ENCODE data around the gene USP17L17. TPM values are rescaled to one million over a fixed set of nuclear protein-coding genes. Genes with fewer than 3 reads are reported as not detected.
"Not testable (repeated sequence)": the region's sequence is repeated elsewhere in the genome, so short reads cannot be mapped to it uniquely, and the experiment has no call there.

Gene USP17L17
- total RNA-seq = not detected in 2 replicates
- not detected for polyA plus RNA-seq (2012)

DNA sequence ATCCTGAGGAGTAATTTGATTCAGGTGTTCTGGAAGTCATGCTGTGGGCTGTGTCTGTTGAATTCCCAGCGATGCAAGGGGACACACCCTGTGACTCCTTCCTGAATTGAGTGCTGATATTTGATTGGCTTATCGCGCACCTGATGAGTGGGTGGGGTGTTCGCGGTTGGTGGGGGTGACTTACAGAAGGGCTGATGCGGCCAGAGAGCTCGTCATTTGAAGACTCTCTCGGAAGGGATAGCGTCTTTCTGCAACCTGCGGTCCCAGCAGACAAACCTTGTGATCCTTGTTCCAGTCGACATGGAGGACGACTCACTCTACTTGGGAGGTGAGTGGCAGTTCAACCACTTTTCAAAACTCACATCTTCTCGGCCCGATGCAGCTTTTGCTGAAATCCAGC lies at the start of gene USP17L17:
USP17L17 (plus strand) TSS at position 301 of the 400 bp plus-strand sequence; CDS start at position 301, 0 bp downstream.
- DNase-seq (ENCODE audit: low read depth) = not testable (repeated sequence)

DNA sequence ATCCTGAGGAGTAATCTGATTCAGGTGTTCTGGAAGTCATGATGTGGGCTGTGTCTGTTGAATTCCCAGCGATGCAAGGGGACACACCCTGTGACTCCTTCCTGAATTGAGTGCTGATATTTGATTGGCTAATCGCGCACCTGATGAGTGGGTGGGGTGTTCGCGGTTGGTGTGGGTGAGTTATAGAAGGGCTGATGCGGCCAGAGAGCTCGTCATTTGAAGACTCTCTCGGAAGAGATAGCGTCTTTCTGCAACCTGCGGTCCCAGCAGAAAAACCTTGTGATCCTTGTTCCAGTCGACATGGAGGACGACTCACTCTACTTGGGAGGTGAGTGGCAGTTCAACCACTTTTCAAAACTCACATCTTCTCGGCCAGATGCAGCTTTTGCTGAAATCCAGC lies 33.3 kb upstream of the USP17L17 start, which contains the start of gene USP17L10:
USP17L10 (plus strand) TSS at position 301 of the 400 bp plus-strand sequence; CDS start at position 301, 0 bp downstream.
- DNase-seq (ENCODE audit: low read depth) = not testable (repeated sequence)

GRCh38 chr4:9214701-9215100 lies 29.0 kb upstream of the USP17L17 start:
- not testable (repeated sequence) for DNase-seq (ENCODE audit: low read depth)

DNA sequence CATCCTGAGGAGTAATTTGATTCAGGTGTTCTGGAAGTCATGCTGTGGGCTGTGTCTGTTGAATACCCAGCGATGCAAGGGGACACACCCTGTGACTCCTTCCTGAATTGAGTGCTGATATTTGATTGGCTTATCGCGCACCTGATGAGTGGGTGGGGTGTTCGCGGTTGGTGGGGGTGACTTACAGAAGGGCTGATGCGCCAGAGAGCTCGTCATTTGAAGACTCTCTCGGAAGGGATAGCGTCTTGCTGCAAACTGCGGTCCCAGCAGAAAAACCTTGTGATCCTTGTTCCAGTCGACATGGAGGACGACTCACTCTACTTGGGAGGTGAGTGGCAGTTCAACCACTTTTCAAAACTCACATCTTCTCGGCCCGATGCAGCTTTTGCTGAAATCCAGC lies 28.6 kb upstream of the USP17L17 start, which contains the start of gene USP17L11:
USP17L11 (plus strand) TSS at position 301 of the 400 bp plus-strand sequence; CDS start at position 301, 0 bp downstream.
- not testable (repeated sequence) for DNase-seq (ENCODE audit: low read depth)

- DNase-seq (ENCODE audit: low read depth) = not testable (repeated sequence)
Observed at GRCh38 chr4:9219852-9220251, 23.8 kb upstream of the USP17L17 start, which contains the start of gene USP17L12. USP17L12 (plus strand) TSS chr4:9220152; CDS start chr4:9220152, 0 bp downstream.

DNA sequence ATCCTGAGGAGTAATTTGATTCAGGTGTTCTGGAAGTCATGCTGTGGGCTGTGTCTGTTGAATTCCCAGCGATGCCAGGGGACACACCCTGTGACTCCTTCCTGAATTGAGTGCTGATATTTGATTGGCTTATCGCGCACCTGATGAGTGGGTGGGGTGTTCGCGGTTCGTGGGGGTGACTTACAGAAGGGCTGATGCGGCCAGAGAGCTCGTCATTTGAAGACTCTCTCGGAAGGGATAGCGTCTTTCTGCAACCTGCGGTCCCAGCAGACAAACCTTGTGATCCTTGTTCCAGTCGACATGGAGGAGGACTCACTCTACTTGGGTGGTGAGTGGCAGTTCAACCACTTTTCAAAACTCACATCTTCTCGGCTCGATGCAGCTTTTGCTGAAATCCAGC lies 19.1 kb upstream of the USP17L17 start, which contains the start of gene USP17L13:
USP17L13 (plus strand) TSS at position 301 of the 400 bp plus-strand sequence; CDS start at position 301, 0 bp downstream.
- not testable (repeated sequence) for DNase-seq (ENCODE audit: low read depth)

- not testable (repeated sequence) for DNase-seq (ENCODE audit: low read depth)
Observed at GRCh38 chr4:9230249-9230648, 13.4 kb upstream of the USP17L17 start.

DNA sequence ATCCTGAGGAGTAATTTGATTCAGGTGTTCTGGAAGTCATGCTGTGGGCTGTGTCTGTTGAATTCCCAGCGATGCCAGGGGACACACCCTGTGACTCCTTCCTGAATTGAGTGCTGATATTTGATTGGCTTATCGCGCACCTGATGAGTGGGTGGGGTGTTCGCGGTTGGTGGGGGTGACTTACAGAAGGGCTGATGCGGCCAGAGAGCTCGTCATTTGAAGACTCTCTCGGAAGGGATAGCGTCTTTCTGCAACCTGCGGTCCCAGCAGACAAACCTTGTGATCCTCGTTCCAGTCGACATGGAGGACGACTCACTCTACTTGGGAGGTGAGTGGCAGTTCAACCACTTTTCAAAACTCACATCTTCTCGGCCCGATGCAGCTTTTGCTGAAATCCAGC lies 9.6 kb upstream of the USP17L17 start, which contains the start of gene USP17L15:
USP17L15 (plus strand) TSS at position 301 of the 400 bp plus-strand sequence; CDS start at position 301, 0 bp downstream.
- not testable (repeated sequence) for DNase-seq (ENCODE audit: low read depth)

DNA sequence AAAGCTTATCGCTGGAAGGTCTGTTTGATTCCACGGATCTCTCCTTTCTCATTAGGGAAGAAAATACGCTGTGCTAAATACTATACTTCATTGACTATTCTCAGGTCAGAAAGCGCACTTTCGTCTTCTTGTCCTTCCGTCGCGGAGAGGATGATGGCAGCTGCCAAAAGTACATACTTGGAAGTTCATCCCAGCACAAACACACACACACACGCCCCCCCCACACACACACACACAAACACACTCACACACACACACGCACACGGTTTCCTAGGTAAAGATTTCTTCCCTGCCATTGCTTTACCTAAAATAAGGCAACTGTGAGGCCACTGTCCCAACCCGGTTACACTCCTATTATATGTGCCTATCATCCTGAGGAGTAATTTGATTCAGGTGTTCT lies 5.2 kb upstream of the USP17L17 start:
- not testable (repeated sequence) for DNase-seq (ENCODE audit: low read depth)

DNA sequence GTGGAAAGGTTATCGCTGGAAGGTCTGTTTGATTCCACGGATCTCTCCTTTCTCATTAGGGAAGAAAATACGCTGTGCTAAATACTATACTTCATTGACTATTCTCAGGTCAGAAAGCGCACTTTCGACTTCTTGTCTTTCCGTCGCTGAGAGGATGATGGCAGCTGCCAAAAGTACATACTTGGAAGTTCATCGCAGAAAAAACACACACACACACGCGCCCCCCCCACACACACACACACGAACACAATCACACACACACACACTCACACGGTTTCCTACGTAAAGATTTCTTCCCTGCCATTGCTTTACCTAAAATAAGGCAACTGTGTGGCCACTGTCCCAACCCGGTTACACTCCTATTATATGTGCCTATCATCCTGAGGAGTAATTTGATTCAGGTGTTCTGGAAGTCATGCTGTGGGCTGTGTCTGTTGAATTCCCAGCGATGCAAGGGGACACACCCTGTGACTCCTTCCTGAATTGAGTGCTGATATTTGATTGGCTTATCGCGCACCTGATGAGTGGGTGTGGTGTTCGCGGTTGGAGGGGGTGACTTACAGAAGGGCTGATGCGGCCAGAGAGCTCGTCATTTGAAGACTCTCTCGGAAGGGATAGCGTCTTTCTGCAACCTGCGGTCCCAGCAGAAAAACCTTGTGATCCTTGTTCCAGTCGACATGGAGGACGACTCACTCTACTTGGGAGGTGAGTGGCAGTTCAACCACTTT lies 4.4 kb downstream of the USP17L17 start, which contains the start of gene USP17L18:
USP17L18 (plus strand) TSS at position 678 of the 728 bp plus-strand sequence; CDS start at position 678, 0 bp downstream.
- DNase-seq (ENCODE audit: low read depth) = not testable (repeated sequence)

GRCh38 chr4:9253078-9253477 lies 9.4 kb downstream of the USP17L17 start, which contains the start of gene USP17L19:
USP17L19 (plus strand) TSS chr4:9253378; CDS start chr4:9253378, 0 bp downstream.
- DNase-seq (ENCODE audit: low read depth) = not testable (repeated sequence)

DNA sequence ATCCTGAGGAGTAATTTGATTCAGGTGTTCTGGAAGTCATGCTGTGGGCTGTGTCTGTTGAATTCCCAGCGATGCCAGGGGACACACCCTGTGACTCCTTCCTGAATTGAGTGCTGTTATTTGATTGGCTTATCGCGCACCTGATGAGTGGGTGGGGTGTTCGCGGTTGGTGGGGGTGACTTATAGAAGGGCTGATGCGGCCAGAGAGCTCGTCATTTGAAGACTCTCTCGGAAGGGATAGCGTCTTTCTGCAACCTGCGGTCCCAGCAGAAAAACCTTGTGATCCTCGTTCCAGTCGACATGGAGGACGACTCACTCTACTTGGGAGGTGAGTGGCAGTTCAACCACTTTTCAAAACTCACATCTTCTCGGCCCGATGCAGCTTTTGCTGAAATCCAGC lies 14.1 kb downstream of the USP17L17 start, which contains the start of gene USP17L20:
USP17L20 (plus strand) TSS at position 301 of the 400 bp plus-strand sequence; CDS start at position 301, 0 bp downstream.
- DNase-seq (ENCODE audit: low read depth) = not testable (repeated sequence)

GRCh38 chr4:9262572-9262971 lies 18.9 kb downstream of the USP17L17 start, which contains the start of gene USP17L21:
USP17L21 (plus strand) TSS chr4:9262872; CDS start chr4:9262872, 0 bp downstream.
- DNase-seq (ENCODE audit: low read depth) = not testable (repeated sequence)

GRCh38 chr4:9267319-9267718 lies 23.6 kb downstream of the USP17L17 start, which contains the start of gene USP17L22:
USP17L22 (plus strand) TSS chr4:9267619; CDS start chr4:9267619, 0 bp downstream.
- DNase-seq (ENCODE audit: low read depth) = not testable (repeated sequence)

GRCh38 chr4:9271719-9272118 lies 28.0 kb downstream of the USP17L17 start:
- DNase-seq (ENCODE audit: low read depth) = not testable (repeated sequence)

Other genes with a start within 250 kb of the USP17L17 start
- not detected in 2 replicates for gene FAM90A26, start 73.5 kb upstream of the USP17L17 start, total RNA-seq
- not detected in 2 replicates for gene USP17L10, start 33.2 kb upstream of the USP17L17 start, total RNA-seq
- not detected in 2 replicates for gene USP17L11, start 28.5 kb upstream of the USP17L17 start, total RNA-seq
- not detected in 2 replicates for gene USP17L12, start 23.7 kb upstream of the USP17L17 start, total RNA-seq
- gene USP17L13, start 19.0 kb upstream of the USP17L17 start, total RNA-seq = not detected in 2 replicates
- gene USP17L15, start 9.5 kb upstream of the USP17L17 start, total RNA-seq = not detected in 2 replicates
- not detected in 2 replicates for gene USP17L18, start 4.8 kb downstream of the USP17L17 start, total RNA-seq
- not detected in 2 replicates for gene USP17L19, start 9.5 kb downstream of the USP17L17 start, total RNA-seq
- gene USP17L20, start 14.2 kb downstream of the USP17L17 start, total RNA-seq = not detected in 2 replicates
- not detected in 2 replicates for gene USP17L21, start 19.0 kb downstream of the USP17L17 start, total RNA-seq
- gene USP17L22, start 23.7 kb downstream of the USP17L17 start, total RNA-seq = not detected in 2 replicates
- not detected in 2 replicates for gene USP17L24, start 81.3 kb downstream of the USP17L17 start, total RNA-seq
- gene USP17L25, start 86.0 kb downstream of the USP17L17 start, total RNA-seq = not detected in 2 replicates
- gene USP17L26, start 90.8 kb downstream of the USP17L17 start, total RNA-seq = not detected in 2 replicates
- gene USP17L5, start 95.5 kb downstream of the USP17L17 start, total RNA-seq = not detected in 2 replicates
- gene USP17L27, start 100.3 kb downstream of the USP17L17 start, total RNA-seq = not detected in 2 replicates
- gene USP17L28, start 105.0 kb downstream of the USP17L17 start, total RNA-seq = not detected in 2 replicates
- not detected in 2 replicates for gene USP17L29, start 109.8 kb downstream of the USP17L17 start, total RNA-seq
- gene USP17L30, start 119.2 kb downstream of the USP17L17 start, total RNA-seq = not detected in 2 replicates
- gene DEFB131A, start 200.5 kb downstream of the USP17L17 start, total RNA-seq = not detected in 2 replicates

Measured in myocyte (in vitro differentiated cells).